Liver (tissue), 9 donors: ENCODE results near the gene STRBP. TPM values are rescaled to one million over a fixed set of nuclear protein-coding genes. Genes with fewer than 3 reads are reported as not detected.

Experiments used
- DNase-seq: peaks from one replicate; pipeline ENCODE4 v3.0.0-alpha.2; 2017; ENCODE audit warnings: low spot score
- H3K27ac ChIP-seq, 2 donors: one replicate each; pipeline ENCODE4 v1.7.0; 2013; ENCODE audit warnings: inconsistent platforms in 2 of 2, low read length in 2 of 2, control low read depth in 1 of 2, low read depth in 1 of 2, mild to moderate bottlenecking in 1 of 2
- H3K27me3 ChIP-seq, 4 donors: one replicate each; pipeline versions ENCODE4 v1.6.1 to v1.7.0; 2013; ENCODE audit warnings: low read length in 3 of 4, inconsistent platforms in 1 of 4, mild to moderate bottlenecking in 1 of 4, moderate library complexity in 1 of 4; ENCODE audit not compliant: control insufficient read depth in 4 of 4, insufficient read depth in 4 of 4
- H3K36me3 ChIP-seq, 4 donors: one replicate each; pipeline versions ENCODE4 v1.6.1 to v1.7.0; 2013; ENCODE audit warnings: low read length in 3 of 4, mild to moderate bottlenecking in 3 of 4, low read depth in 1 of 4, moderate library complexity in 1 of 4; ENCODE audit not compliant: control insufficient read depth in 4 of 4, insufficient read depth in 3 of 4
- H3K4me1 ChIP-seq, 4 donors: one replicate each; pipeline versions ENCODE4 v1.6.1 to v1.7.0; 2013; ENCODE audit warnings: low read length in 3 of 4, mild to moderate bottlenecking in 3 of 4, moderate library complexity in 1 of 4; ENCODE audit not compliant: control insufficient read depth in 4 of 4, insufficient read depth in 4 of 4
- H3K4me3 ChIP-seq, 3 donors: one replicate each; pipeline versions ENCODE4 v1.6.1 to v1.7.0; 2013; ENCODE audit warnings: low read length in 3 of 3, control low read depth in 1 of 3, low read depth in 1 of 3, mild to moderate bottlenecking in 1 of 3
- H3K9ac ChIP-seq, 2 donors: one replicate each; pipeline ENCODE4 v1.7.0; 2013; ENCODE audit warnings: low read length in 2 of 2, mild to moderate bottlenecking in 2 of 2, moderate library complexity in 2 of 2, control low read depth in 1 of 2, low read depth in 1 of 2
- H3K9me3 ChIP-seq, 4 donors: one replicate each; pipeline versions ENCODE4 v1.6.1 to v1.7.0; 2013; ENCODE audit warnings: low read length in 3 of 4; ENCODE audit not compliant: control insufficient read depth in 4 of 4
- CTCF ChIP-seq: fragments of 150-350 bp; IDR thresholded peaks from 2 replicates; pipeline ENCODE4 v1.5.1; 2017; ENCODE audit warnings: improper control_type of control experiment, low read depth, low read length; ENCODE audit not compliant: missing input control
- EGR1 ChIP-seq, 2 donors: IDR thresholded peaks; 2 replicates each; pipeline ENCODE4 v1.6.1; 2016 to 2018; ENCODE audit warnings: antibody characterized with exemption in 2 of 2, low read depth in 2 of 2
- FOXA1 ChIP-seq: IDR thresholded peaks from 2 replicates; pipeline ENCODE4 v1.6.1; 2016; ENCODE audit warnings: antibody characterized with exemption
- FOXA2 ChIP-seq: IDR thresholded peaks from 2 replicates; pipeline ENCODE4 v1.6.1; 2016; ENCODE audit warnings: antibody characterized with exemption
- GABPA ChIP-seq, 2 donors: IDR thresholded peaks in 1 of 2; conservative IDR thresholded peaks in 1 of 2; 2 replicates each; pipeline ENCODE4 v1.6.1; 2016; ENCODE audit warnings: antibody characterized with exemption in 2 of 2, mild to moderate bottlenecking in 1 of 2, moderate library complexity in 1 of 2
- HNF4G ChIP-seq: IDR thresholded peaks from 2 replicates; pipeline ENCODE4 v1.6.1; 2016; ENCODE audit warnings: antibody characterized with exemption
- NR2F2 ChIP-seq: IDR thresholded peaks from 2 replicates; pipeline ENCODE4 v1.6.1; 2016; ENCODE audit warnings: antibody characterized with exemption
- RAD21 ChIP-seq, 2 donors: IDR thresholded peaks; 2 replicates each; pipeline ENCODE4 v1.6.1; 2016; ENCODE audit warnings: antibody characterized with exemption in 2 of 2, mild to moderate bottlenecking in 2 of 2
- RXRA ChIP-seq, 2 donors: IDR thresholded peaks; 2 replicates each; pipeline ENCODE4 v1.6.1; 2017 to 2018; ENCODE audit warnings: antibody characterized with exemption in 2 of 2, mild to moderate bottlenecking in 1 of 2
- SP1 ChIP-seq: IDR thresholded peaks from 2 replicates; pipeline ENCODE4 v1.6.1; 2018; ENCODE audit warnings: antibody characterized with exemption, mild to moderate bottlenecking
- TAF1 ChIP-seq: conservative IDR thresholded peaks from 2 replicates; pipeline ENCODE4 v1.6.1; 2016; ENCODE audit warnings: antibody characterized with exemption, mild to moderate bottlenecking
- YY1 ChIP-seq: IDR thresholded peaks from 2 replicates; pipeline ENCODE4 v1.6.1; 2016; ENCODE audit warnings: antibody characterized with exemption, mild to moderate bottlenecking
- ZBTB33 ChIP-seq: IDR thresholded peaks from 2 replicates; pipeline ENCODE4 v1.6.1; 2016; ENCODE audit warnings: antibody characterized with exemption
- WGBS: extraction: QIAGEN DNeasy Blood & Tissue Kit; methylation state at CpG from one replicate; pipeline ENCODE4 v1.1.7; 2013; 5-methylcytosine and 5-hydroxymethylcytosine counted together
- polyA plus RNA-seq, 2 donors: library from polyadenylated mRNA; stranded (reverse) in 1 of 2; unstranded in 1 of 2; fragments of 200-250 nt in 1 of 2; fragments of >200 nt in 1 of 2; fragmentation: Nextera tagmentation in 1 of 2; extraction: Ambion mirVana in 1 of 2; gene quantifications; one replicate each; pipeline versions ENCODE4 v1.2.1 to v1.2.3, GENCODE V29; 2013 to 2015
- total RNA-seq, 2 donors: library from RNA; depleted of rRNA; stranded (reverse); fragments of >200 nt; gene quantifications; one replicate each; pipeline ENCODE4 v1.2.3, GENCODE V29; 2014
- donor health status: healthy.
- donor health status: healthy.
- donor health status: healthy.
- donor health status: healthy.
- donor health status: healthy.

The STRBP gene
- total and polyA plus RNA-seq, 4 donors: 4.3 to 17.2 (median 8.5) TPM

- Histone ChIP-seq H3K36me3 (peaks cover 0 to 7% (median under 1%) of the 10 kb centered on the region in 4 donors), H3K9me3 (no peaks in the 10 kb centered on the region), H3K9ac (no peak overlapping the region), H3K4me1 (peaks cover 0 to 14% (median 8%) of the 10 kb centered on the region in 4 donors), H3K27ac (no peak overlapping the region), H3K4me3 (no peak overlapping the region), H3K27me3 (no peaks in the 10 kb centered on the region)
- TF ChIP-seq NR2F2: no peak
- TF ChIP-seq YY1: no peak
- no peak for TF ChIP-seq TAF1
- TF ChIP-seq SP1: no peak
- TF ChIP-seq CTCF: no peak
- WGBS: 93% methylated on average over 5 of the region's 5 CpGs
- DNase-seq: no peak
Observed at GRCh38 chr9:123150708-123151503, 117.5 kb downstream of the STRBP start.

- WGBS: 18% methylated on average over 1 of the region's 1 CpG
- H3K9ac ChIP-seq: no peak overlapping the region
- H3K4me1 ChIP-seq: peaks cover 0 to 14% (median 8%) of the 10 kb centered on the region in 4 donors
- H3K27ac ChIP-seq: no peak overlapping the region
- peaks cover 0 to 3% (median 1%) of the 10 kb centered on the region in 4 donors for H3K36me3 ChIP-seq
- H3K4me3 ChIP-seq: no peak overlapping the region
- no peaks in the 10 kb centered on the region for H3K27me3 ChIP-seq
- no peaks in the 10 kb centered on the region for H3K9me3 ChIP-seq
- no peak for DNase-seq
- peak in 1 of 2 donors; percentile 8 for TF ChIP-seq RXRA (IDR thresholded peaks at IDR 0.05)
- peak; percentile 40 for TF ChIP-seq FOXA2
- TF ChIP-seq GABPA (IDR thresholded peaks at IDR 0.05 in 1 of 2, conservative IDR thresholded peaks at IDR 0.05 in 1 of 2): no peak
- TF ChIP-seq SP1: peak; percentile 20
- peak; percentile 11 for TF ChIP-seq FOXA1
Observed at GRCh38 chr9:123149067-123149466, 119.3 kb downstream of the STRBP start.

- Histone ChIP-seq H3K4me1 (no peaks in the 10 kb centered on the region), H3K9me3 (no peaks in the 10 kb centered on the region), H3K27ac (no peak overlapping the region), H3K9ac (no peak overlapping the region), H3K27me3 (no peaks in the 10 kb centered on the region), H3K36me3 (peaks cover 0 to 8% (median 0%) of the 10 kb centered on the region in 4 donors), H3K4me3 (no peak overlapping the region)
- DNase-seq: no peak
- 96% methylated on average over 2 of the region's 2 CpGs for WGBS
- TF ChIP-seq GABPA (IDR thresholded peaks at IDR 0.05 in 1 of 2, conservative IDR thresholded peaks at IDR 0.05 in 1 of 2) (no peak), TAF1 (no peak), HNF4G (no peak), RAD21 (IDR thresholded peaks at IDR 0.05) (no peak), ZBTB33 (no peak), CTCF (no peak), EGR1 (IDR thresholded peaks at IDR 0.05; ENCODE audit: low read depth in 2 of 2) (no peak)
Observed at GRCh38 chr9:123138163-123138562, 130.2 kb downstream of the STRBP start.
